Colon (tissue), 2 donors: ENCODE data around the gene ADSS1.

Experiments
- FAIRE-seq: peaks from 2 replicates; lab custom pipeline; 2012; peaks lifted over from hg19 to GRCh38; lab: Jason Lieb, UNC
- donor health status: control.
- donor health status: control.

The ADSS1 gene

GRCh38 chr14:104723651-104724406 is at the start of gene ADSS1:
TSS of gene ADSS1 (plus strand) at chr14:104724229. CDS start at chr14:104724271, 42 bp downstream.
- FAIRE-seq, result no peak

- no peak for FAIRE-seq
Observed at GRCh38 chr14:104675447-104675846, 48.6 kb upstream of the ADSS1 start.

DNA sequence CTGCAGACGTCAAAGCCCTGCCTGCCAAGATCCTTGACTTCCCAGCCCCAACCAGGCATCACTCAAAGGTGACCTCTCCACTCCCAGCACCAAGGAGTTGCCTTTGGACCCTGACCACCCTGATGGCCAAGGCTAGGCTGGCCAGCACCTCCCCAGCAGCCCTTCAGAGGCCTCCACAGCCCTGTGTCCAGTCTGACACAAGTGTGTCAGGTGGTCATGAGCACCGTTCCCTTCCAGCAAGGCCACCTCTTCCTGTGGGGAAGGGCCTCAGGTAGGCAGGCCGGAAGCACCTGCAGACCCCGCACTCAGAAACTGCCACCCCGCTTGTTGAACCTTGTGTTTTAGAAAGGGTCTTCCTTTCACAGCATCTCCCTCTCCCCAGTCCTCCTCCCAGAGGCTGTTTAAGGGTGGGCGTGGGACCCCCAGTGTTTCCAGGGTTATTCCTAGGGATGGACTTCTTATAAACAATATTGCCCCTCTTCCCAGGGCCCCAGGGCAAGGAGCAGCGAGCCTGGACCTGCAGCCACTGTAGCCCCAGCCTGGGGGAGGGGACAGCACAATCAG is 47.8 kb upstream of the ADSS1 start:
- no peak for FAIRE-seq

DNA sequence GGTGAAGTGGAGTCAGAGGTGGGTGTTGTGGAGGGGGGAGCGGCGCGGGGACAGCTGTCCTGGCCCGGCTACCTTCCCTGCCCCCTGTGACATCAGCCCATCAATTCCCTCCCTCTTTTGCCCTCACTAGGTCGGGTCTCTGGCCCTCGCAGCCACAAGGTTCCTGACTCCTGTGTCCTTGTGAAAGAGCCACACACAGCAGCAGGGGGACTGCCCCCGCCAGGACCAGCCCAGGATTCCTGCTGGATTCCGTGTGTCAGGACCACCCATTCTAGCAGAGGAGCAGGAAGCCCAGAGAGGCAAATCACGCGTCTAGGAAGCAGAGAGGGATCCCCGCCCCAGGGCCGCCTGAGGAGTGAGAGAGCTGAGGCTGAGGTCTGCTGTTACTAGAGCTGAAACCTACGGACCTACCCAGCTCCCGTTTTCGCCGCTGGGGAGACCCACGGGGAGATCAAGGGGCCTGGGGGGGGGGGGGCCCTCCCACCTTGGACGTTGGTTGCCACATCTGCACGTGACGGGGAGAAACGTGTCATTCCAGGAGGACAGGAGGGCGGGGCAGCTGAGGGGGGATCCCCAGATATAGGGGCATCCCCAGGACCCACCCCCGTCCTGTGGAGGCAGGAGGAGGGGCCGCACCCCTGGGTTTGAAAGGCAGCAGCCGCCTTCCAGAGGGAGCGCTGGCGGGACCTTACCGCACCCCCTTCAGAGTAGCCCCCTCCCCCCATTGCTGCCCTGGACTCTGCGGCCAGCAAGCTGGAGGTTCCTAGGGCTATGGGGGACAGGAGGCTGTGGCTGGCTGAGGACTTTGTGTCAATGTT is 47.1 kb upstream of the ADSS1 start:
- FAIRE-seq, result no peak

GRCh38 chr14:104677512-104678332 is 46.3 kb upstream of the ADSS1 start:
- no peak for FAIRE-seq

GRCh38 chr14:104678346-104678745 is 45.7 kb upstream of the ADSS1 start:
- FAIRE-seq, result no peak

DNA sequence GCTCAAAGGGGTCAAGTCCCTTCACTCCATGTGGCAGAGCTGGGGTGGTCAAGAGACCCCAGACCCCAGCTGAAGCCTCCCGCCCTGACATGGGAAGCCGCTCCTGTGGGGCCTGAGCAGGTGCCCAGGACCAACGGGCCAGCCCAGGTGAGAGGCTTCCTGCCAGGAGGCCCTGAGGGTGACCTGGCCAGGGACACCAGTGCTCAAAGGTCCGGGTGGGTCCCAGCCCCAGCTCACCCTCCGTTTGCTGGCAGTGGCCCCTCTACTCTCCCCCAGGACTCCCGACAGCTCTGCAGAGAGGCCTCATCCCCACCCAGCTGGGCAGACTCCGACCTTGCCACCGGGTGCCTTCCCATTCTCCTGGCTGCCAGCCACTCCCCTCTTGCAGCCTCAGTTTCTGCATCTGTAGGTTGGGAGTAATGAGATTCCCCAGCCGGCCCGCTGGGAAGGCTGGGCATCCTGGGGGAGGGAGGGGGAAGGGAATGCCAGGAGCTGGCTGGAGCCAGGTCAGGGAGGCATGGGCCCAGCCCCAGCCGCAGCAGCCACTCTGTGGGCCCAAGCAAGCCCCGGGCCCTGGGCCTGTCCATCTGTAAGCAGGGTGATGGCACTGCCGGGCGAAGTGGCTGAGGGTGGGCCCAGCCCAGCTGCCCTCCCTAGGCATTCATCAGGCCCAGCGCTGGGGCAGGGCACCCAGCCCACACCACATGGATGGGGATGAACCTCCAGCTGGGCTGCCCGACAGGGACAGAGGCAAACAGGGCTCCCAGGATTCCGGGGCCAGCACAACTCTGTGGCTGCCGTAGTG is 44.9 kb upstream of the ADSS1 start:
- FAIRE-seq, result no peak

GRCh38 chr14:104680056-104680805 is 43.8 kb upstream of the ADSS1 start:
- no peak for FAIRE-seq

DNA sequence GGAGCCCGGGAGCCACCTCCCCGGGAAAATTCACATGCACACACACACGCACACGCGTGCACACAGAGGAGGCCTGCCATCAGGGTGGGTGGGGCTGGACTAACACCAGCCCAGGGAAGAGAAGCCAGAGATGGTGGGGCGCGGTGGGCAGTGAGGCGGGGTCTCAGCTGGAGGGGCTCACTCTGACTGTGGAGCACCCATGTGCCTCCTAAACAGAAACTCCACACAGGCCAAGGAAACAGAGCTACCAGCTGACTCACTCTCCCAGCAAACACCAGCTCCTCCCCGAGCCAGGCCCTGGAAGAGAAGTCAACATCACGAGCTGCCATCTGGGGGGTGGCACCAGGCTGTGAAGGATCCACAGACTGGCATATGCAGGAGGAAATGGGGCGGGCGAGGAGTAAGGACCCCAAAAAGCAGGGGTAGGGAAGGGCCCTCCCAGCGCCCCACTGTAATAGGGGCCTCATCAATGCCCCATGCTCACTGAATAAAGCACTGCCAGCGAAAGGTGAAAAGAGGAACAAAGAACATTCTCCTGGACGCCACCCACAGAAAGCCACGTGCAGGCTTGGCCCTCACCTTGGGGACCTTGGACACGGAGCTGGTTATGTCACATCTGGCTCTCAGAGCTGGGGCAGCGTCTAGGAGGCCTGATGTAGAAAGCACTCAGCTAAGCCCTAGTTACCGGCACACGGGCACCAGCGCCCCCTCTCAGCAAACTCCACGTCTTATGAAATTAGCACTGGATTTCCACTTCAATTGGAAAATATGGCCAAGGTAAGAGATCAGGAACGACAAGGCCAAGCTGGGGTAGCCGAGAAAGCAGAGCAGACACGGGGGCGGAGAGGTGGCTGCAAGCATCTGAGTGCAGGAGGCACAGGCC is 43.0 kb upstream of the ADSS1 start:
- no peak for FAIRE-seq

DNA sequence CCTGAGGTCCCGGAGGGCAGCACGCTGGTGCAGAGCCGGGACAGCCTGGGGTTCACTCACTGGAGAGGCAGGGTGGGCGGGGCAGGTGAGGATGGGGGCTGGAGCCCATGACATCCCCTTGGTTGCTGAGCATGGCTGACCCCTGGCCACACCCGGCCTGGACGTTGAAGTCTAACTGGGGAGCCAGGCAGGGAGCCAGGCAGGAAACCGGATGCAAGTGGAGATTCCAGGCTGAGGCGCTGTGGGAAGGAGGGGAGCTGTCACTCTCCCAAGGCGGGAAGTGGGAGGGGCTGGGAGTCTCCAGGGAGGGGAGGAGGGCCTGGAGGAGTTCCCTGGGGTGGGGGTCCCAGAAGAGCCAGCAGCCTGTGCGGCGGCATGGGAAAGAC is 42.3 kb upstream of the ADSS1 start:
- no peak for FAIRE-seq

DNA sequence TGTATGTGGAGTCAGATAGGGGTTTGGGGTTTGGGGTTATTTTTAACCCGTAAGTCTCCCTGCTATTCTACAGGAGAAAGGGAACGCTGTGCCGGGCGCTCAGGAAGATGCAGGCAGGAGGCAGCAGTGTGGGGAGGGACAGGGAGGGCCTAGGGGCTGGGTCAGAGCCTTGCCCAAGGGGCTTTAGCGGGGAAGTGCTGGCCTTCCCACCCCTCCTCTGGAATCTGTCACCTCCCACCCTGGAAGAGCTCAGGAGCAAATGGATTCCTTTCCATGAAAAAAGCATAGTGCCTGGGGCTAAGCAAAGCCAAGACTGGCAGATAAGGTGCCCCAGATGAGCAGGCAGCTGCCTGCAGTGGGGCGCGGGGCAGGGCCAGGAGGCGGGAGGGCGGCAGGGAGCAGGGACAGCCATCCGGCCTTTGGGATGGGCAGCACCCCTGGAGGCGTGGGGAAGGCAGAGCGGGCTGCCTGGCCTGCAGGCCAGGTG is 41.9 kb upstream of the ADSS1 start:
- FAIRE-seq, result no peak

- FAIRE-seq, result no peak
Observed at GRCh38 chr14:104683653-104684448, 40.2 kb upstream of the ADSS1 start.

DNA sequence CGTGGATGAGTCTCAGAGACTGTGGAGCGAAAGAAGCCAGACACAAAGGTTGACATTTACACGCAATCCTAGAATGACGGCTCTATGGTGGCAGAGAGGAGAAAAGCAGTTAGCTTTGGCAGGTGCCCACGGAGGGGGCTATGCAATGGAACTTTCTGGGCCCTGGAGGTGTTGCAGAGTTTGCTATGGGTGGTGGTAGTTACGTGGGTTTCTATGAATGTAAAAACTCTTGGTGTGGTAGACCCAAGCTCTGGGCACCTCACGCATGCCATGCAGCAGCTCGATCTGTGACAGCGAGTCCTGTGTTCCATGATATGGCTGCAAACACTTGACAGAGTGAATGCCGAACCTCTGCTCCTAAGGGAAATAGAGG is 39.6 kb upstream of the ADSS1 start:
- FAIRE-seq, result no peak

DNA sequence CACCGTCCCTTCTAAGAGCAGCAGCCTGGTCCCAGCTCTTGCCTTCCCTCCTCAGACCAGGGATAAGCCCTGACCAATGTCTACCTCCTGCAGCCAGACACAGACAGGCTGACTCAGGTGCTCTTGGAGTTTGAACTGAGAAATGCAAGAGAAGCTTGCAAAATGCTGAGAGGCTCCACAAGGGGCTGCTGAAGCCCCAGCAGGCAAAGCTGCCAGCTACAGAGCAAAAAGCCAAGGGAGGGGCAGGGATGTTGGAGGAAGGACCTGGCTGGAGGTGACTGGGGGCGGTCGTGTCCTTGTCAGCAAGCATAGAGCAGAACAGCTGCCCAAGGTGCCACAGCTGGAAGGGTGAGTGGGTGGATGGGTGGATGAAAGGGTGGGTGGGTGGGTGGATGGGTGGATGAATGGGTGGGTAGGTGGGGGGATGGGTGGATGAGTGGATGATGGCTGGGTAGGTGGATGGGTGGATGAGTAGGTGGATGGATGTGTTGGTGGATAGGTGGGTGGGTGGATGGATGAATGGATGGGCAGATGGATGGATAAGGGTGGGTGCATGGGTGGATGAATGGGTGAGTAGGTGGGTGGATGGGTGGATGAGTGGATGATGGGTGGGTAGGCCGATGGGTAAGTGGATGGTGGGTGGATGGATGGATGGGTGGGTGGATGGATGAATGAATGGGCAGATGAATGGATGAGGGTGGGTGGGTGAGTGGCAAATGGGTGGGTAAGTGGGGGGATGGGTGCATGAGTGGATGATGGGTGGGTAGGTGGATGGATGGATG is 38.6 kb upstream of the ADSS1 start:
- FAIRE-seq, result no peak

DNA sequence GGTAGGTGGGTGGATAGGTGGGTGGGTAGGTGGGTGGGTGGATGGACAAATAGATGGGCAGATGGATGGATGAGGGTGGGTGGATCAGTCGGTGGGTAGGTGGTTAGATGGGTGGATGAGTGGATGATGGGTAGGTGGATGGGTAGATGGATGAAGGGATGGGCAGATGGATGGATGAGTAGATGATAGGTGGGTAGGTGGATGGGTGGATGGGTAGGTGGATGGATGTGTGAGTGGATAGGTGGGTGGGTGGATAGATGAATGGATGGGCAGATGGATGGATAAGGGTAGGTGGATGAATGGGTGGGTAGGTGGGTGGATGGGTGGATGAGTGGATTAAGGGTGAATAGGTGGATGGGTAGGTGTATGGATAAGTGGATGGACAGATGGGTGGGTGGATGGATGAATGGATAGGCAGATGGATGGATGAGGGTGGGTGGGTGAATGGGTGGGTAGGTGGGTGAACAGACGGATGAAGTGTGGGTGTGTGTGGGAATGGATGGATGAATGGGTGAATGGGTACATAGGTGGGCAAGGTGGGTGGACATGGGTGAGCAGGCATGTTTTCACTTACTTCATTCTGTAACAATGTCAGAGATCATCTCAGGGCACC is 37.9 kb upstream of the ADSS1 start:
- FAIRE-seq, result no peak

DNA sequence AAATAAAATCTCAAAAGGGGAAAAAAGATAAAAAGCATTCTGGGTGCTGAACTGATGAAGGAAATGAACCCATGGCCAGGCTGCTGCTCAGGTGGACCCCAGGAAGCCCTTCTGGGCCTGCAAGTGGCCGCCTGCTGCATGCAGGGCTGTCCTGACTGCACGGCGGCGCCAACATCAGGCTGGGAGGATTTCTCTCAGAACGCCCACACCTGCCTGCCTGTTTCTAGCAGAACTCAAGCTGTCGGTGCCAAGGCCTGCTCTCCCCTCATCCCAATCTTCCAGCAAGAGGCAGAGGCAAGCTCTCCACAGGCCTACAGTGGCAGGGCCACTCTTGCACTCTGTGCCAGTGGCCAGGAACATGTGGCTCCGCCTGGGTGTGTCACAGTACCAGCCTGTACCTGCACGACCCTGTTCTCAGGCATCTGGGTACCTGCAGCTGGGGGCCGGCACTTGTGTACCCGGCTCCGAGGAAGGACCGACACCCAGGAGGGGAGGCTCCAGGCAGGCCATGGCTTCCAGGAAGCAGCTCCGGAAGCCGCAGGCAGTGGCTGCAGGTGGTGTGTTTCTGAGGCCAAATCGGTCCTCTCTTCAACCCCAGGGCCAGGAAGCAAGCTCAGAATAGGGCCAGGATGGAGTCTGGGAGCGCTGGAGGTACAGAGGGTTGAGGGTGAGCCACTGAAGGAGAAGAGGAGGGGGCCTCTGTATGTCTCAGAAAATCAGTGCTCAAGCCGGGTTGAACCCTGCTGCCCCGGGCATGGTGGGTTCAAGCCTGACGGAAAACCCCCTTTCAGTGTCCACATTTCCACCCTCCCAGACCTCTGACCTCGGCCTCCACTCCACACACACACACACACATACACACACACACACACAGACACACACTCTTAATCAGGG is 37.2 kb upstream of the ADSS1 start:
- no peak for FAIRE-seq
